ENCODE results near the gene CYP2B6. TPM values are rescaled to one million over a fixed set of nuclear protein-coding genes. Genes with fewer than 3 reads are reported as not detected.

The CYP2B6 gene
- total and polyA plus RNA-seq, 7 donors: 0.62 TPM; not detected in 6

DNA sequence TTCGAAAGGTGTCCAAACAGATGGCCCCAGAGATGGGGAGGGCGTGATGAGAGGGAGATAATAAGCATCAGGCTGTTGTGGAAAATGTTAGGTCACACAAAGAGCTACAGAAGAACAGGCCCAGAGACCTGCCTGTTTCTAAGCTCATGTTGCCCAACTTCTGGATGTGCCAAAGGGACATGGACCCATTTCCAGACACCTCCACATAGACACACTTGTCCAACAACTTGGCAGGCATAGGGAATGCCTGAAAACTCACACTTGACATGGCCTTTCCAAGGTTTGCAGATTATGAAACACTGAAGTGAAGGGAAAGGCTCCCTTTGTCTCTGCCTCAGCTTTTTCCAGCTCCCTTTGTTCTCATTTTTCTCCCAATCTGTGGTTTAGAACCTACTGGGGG lies 43.5 kb upstream of the CYP2B6 start:
- WGBS, 3 donors: 25 to 59% methylated on average over 2 of the region's 2 CpGs; no CpG with 5 or more reads in 1 of the 3 donors
- Histone ChIP-seq H3K36me3 (ENCODE audit: insufficient read depth in 1 of 2, low read depth in 1 of 2) (no peaks in the 10 kb centered on the region), H3K27ac (no peak overlapping the region), H3K9me3 (no peaks in the 10 kb centered on the region), H3K27me3 (ENCODE audit: insufficient read depth in 3 of 3, low read length in 2 of 3) (peaks cover 0 to 2% (median 0%) of the 10 kb centered on the region in 3 donors), H3K4me1 (no peaks in the 10 kb centered on the region), H3K4me3 (no peak overlapping the region)
- intact Hi-C loops (cut with DNase I): no loop called here
- TF ChIP-seq, protein P1, sequence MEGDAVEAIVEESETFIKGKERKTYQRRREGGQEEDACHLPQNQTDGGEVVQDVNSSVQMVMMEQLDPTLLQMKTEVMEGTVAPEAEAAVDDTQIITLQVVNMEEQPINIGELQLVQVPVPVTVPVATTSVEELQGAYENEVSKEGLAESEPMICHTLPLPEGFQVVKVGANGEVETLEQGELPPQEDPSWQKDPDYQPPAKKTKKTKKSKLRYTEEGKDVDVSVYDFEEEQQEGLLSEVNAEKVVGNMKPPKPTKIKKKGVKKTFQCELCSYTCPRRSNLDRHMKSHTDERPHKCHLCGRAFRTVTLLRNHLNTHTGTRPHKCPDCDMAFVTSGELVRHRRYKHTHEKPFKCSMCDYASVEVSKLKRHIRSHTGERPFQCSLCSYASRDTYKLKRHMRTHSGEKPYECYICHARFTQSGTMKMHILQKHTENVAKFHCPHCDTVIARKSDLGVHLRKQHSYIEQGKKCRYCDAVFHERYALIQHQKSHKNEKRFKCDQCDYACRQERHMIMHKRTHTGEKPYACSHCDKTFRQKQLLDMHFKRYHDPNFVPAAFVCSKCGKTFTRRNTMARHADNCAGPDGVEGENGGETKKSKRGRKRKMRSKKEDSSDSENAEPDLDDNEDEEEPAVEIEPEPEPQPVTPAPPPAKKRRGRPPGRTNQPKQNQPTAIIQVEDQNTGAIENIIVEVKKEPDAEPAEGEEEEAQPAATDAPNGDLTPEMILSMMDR (IDR thresholded peaks at IDR 0.05): no peak
- DNase-seq (no peak), ATAC-seq (no peak)

DNA sequence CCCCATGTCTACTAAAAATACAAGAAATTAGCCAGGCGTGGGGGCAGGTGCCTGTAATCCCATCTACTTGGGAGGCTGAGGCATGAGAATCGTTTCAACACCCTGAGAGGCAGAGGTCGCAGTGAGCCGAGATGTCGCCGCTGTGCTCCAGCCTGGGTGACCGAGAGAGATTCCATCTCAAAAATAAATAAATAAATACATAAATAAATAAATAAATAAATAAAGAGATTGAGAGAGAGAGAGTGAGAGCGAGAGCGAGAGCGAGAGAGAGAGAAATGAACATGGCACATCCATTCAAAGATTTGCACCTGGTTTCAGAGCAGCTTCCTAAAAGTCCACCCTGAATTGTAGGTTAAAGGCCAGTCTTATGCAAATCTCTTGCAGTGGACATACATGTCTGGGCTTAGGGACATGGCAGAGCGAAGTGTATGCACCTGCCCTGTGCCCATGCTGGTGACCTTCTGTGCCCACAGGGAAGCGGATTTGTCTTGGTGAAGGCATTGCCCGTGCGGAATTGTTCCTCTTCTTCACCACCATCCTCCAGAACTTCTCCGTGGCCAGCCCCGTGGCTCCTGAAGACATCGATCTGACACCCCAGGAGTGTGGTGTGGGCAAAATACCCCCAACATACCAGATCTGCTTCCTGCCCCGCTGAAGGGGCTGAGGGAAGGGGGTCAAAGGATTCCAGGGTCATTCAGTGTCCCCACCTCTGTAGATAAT lies 42.3 kb upstream of the CYP2B6 start:
- no peak for ATAC-seq

DNA sequence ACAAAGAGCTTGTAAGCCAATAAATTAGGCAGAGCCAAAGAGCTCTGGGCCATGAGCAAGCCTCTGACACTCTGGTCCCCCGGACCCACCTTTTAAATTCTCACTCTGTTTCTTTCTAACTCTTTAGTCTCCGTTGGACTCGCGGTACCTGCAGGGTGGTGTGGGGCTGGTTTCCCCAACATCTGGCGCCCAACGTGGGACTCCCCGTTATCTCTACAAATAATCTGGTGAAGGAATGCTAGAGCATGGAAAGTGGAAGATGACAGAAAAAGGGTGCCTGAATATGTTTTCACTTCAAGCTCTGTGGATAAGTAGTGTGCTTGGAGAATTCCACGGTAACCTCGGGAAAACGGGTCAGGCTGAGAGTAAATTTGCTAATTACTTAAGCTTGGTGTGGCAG lies 36.5 kb upstream of the CYP2B6 start:
- intact Hi-C loops (cut with DNase I): no loop called here
- no peak overlapping the region for H3K4me3 ChIP-seq
- 81 to 87% (median 86%) methylated on average over 10 of the region's 10 CpGs for WGBS, 3 donors
- H3K27me3 ChIP-seq (ENCODE audit: insufficient read depth in 3 of 3, low read length in 2 of 3): peaks cover 0 to 2% (median 0%) of the 10 kb centered on the region in 3 donors
- H3K9me3 ChIP-seq: peaks cover 27% of the 10 kb centered on the region
- no peak overlapping the region for H3K27ac ChIP-seq
- TF ChIP-seq, protein P1 (IDR thresholded peaks at IDR 0.05): no peak
- H3K36me3 ChIP-seq (ENCODE audit: insufficient read depth in 1 of 2, low read depth in 1 of 2): no peaks in the 10 kb centered on the region
- DNase-seq (no peak), ATAC-seq (no peak)
- H3K4me1 ChIP-seq: no peaks in the 10 kb centered on the region

More for the DNA sequence above, 42.3 kb upstream of the CYP2B6 start:
- 85 to 88% (median 86%) methylated on average over 18 of the region's 18 CpGs for WGBS, 3 donors
- Histone ChIP-seq H3K27me3 (ENCODE audit: insufficient read depth in 3 of 3, low read length in 2 of 3) (peaks cover 0 to 2% (median 0%) of the 10 kb centered on the region in 3 donors), H3K27ac (no peak overlapping the region), H3K4me3 (no peak overlapping the region), H3K36me3 (ENCODE audit: insufficient read depth in 1 of 2, low read depth in 1 of 2) (no peaks in the 10 kb centered on the region), H3K9me3 (peaks cover 10% of the 10 kb centered on the region), H3K4me1 (no peaks in the 10 kb centered on the region)
- TF ChIP-seq, protein P1 (IDR thresholded peaks at IDR 0.05): no peak
- DNase-seq: no peak
- intact Hi-C loops (cut with DNase I): no loop called here

DNA sequence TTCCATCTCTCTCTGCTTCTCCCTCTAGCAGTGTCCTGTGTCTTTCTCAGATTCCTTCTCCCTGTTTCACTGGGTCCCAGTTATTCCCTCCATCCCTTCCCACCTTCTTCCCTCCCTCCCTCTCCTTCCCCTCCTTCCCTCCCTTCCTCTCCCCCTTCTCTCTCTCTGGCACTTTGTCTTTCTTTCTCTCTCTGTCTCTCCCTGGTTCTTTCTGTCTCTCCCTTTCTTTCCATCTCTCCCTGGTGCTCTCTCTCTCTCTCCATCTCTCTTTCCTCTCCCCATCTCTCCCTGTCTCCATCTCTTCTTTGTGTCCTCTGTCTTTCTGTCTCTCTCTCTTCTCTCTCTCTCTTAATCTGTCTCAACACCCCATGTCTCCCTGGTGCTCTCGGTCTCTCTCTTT lies 31.7 kb upstream of the CYP2B6 start:
- Histone ChIP-seq H3K36me3 (ENCODE audit: insufficient read depth in 1 of 2, low read depth in 1 of 2) (no peaks in the 10 kb centered on the region), H3K27me3 (ENCODE audit: insufficient read depth in 3 of 3, low read length in 2 of 3) (peaks cover 0 to 8% (median 6%) of the 10 kb centered on the region in 3 donors), H3K4me3 (no peak overlapping the region), H3K27ac (no peak overlapping the region), H3K9me3 (peaks cover 11% of the 10 kb centered on the region), H3K4me1 (no peaks in the 10 kb centered on the region)
- DNase-seq (no peak), ATAC-seq (no peak)
- TF ChIP-seq, protein P1 (IDR thresholded peaks at IDR 0.05): no peak
- WGBS, 3 donors: 80 to 93% (median 92%) methylated on average over 1 of the region's 1 CpG
- intact Hi-C loops (cut with DNase I): no loop called here

All from psoas muscle (tissue), 8 donors.